Thyroid gland (tissue), 4 donors: ENCODE measurements around the gene DUSP12.

Experiments used
- CTCF ChIP-seq, 6 experiments: fragments of 200-600 bp in 3 of 6; fragments of 450-650 bp in 3 of 6; sonication (generic) in 3 of 6; IDR thresholded peaks; one replicate each; pipeline ENCODE4 v1.5.1; 2016 to 2019; ENCODE audit warnings: antibody characterized with exemption in 6 of 6, mild to moderate bottlenecking in 2 of 6, inconsistent platforms in 1 of 6, moderate library complexity in 1 of 6
- POLR2A ChIP-seq, 2 donors: fragments of 450-650 bp; IDR thresholded peaks; one replicate each; pipeline ENCODE4 v1.6.1; 2017; ENCODE audit warnings: antibody characterized with exemption in 2 of 2, mild to moderate bottlenecking in 2 of 2, moderate library complexity in 1 of 2

GRCh38 chr1:161707503-161707902, 42.1 kb upstream of the DUSP12 start:
- no peak for TF ChIP-seq POLR2A (IDR thresholded peaks at IDR 0.05)
- no peak for TF ChIP-seq CTCF (IDR thresholded peaks at IDR 0.05)
